T-cell (primary cell): ENCODE data around the gene AREL1. TPM values are rescaled to one million over a fixed set of nuclear protein-coding genes. Genes with fewer than 3 reads are reported as not detected.

ENCODE experiments used
- ATAC-seq, 4 experiments: fragments of 200-7000 bp in 3 of 4; fragments of 150-1000 bp in 1 of 4; cut with Tn5 transposase; replicated peaks in 1 of 4; 1 replicate in 3 of 4; 2 replicates in 1 of 4; pipeline ENCODE4 v1.10.0; 2021; ENCODE audit warnings: moderate library complexity in 3 of 4, mild to moderate bottlenecking in 2 of 4, moderate number of reproducible peaks in 1 of 4
- CTCF ChIA-PET, 2 donors: fragments of 300-600 bp; sonication (Branson Sonifier 250); formaldehyde crosslinking; loops; one replicate each; lab custom pipeline; 2022; ENCODE audit warnings: antibody characterized with exemption in 2 of 2; lab: Charles Lee
- POLR2A ChIA-PET, 2 donors: fragments of 300-600 bp; sonication (Branson Sonifier 250); formaldehyde crosslinking; loops; one replicate each; lab custom pipeline; 2022; ENCODE audit warnings: antibody characterized with exemption in 2 of 2; lab: Charles Lee
- DNase-seq, 35 experiments: peaks; one replicate each; pipeline versions ENCODE4 v3.0.0 to v3.0.0-alpha.2; 2013 to 2023
- H3K27ac ChIP-seq: one replicate; pipeline ENCODE4 v1.5.1; 2013; ENCODE audit warnings: low read length
- H3K27me3 ChIP-seq, 2 experiments: replicated peaks in 1 of 2; 1 replicate in 1 of 2; 2 replicates in 1 of 2; pipeline versions ENCODE4 v1.6.1 to v1.7.0; 2013; ENCODE audit warnings: low read length in 1 of 2, mixed read lengths in 1 of 2; ENCODE audit not compliant: control insufficient read depth in 2 of 2, insufficient read depth in 2 of 2; ENCODE audit errors: extremely low read depth in 1 of 2
- H3K36me3 ChIP-seq, 2 donors: 1 replicate in 1 of 2; 2 replicates in 1 of 2; pipeline versions ENCODE4 v1.6.1 to v1.7.0; 2013; ENCODE audit warnings: low read length in 1 of 2; ENCODE audit not compliant: control insufficient read depth in 2 of 2, insufficient read depth in 1 of 2; ENCODE audit errors: extremely low read depth in 1 of 2
- H3K4me1 ChIP-seq, 2 experiments: 1 replicate in 1 of 2; 2 replicates in 1 of 2; pipeline versions ENCODE4 v1.6.1 to v1.7.0; 2013; ENCODE audit warnings: low read length in 2 of 2, mixed read lengths in 1 of 2; ENCODE audit not compliant: insufficient read depth in 2 of 2, control insufficient read depth in 1 of 2; ENCODE audit errors: extremely low read depth in 1 of 2
- H3K4me3 ChIP-seq, 2 donors: 1 replicate in 1 of 2; 2 replicates in 1 of 2; pipeline versions ENCODE4 v1.5.1 to v1.7.0; 2013; ENCODE audit warnings: mild to moderate bottlenecking in 2 of 2, low read length in 1 of 2, moderate library complexity in 1 of 2; ENCODE audit not compliant: control insufficient read depth in 1 of 2; ENCODE audit errors: extremely low read depth in 1 of 2
- H3K9me3 ChIP-seq: 2 replicates; pipeline ENCODE4 v1.7.0; 2013
- H3K27ac Mint-ChIP-seq, 2 donors: one replicate each; pipeline ENCODE4 v1.8.0; 2020 to 2021; ENCODE audit warnings: mild to moderate bottlenecking in 2 of 2, mixed read lengths in 2 of 2
- H3K27me3 Mint-ChIP-seq, 2 donors: one replicate each; pipeline ENCODE4 v1.8.0; 2021 to 2022; ENCODE audit warnings: mixed read lengths in 2 of 2
- H3K36me3 Mint-ChIP-seq: one replicate; pipeline ENCODE4 v1.8.0; 2021; ENCODE audit warnings: mixed read lengths
- H3K4me1 Mint-ChIP-seq, 3 donors: one replicate each; pipeline ENCODE4 v1.8.0; 2020 to 2022; ENCODE audit warnings: mixed read lengths in 3 of 3, mild to moderate bottlenecking in 1 of 3
- H3K4me3 Mint-ChIP-seq, 3 donors: one replicate each; pipeline ENCODE4 v1.8.0; 2020 to 2022; ENCODE audit warnings: mild to moderate bottlenecking in 3 of 3, mixed read lengths in 3 of 3, moderate library complexity in 3 of 3
- H3K9me3 Mint-ChIP-seq, 3 donors: one replicate each; pipeline ENCODE4 v1.8.0; 2020 to 2022; ENCODE audit warnings: mixed read lengths in 3 of 3
- WGBS: methylation state at CpG from one replicate; pipeline ENCODE4 v1.1.5; 2013; ENCODE audit warnings: missing lambda C conversion rate; ENCODE audit not compliant: insufficient coverage; 5-methylcytosine and 5-hydroxymethylcytosine counted together
- total RNA-seq, 35 experiments: library from RNA in 6 of 35; stranded (reverse) in 6 of 35; fragments of 120-200 nt in 1 of 35; gene quantifications; one replicate each; pipeline versions ENCODE4 v1.2.1 to v1.2.4 and lab custom pipeline; 2013 to 2026

The AREL1 gene
- total RNA-seq, 5 donors from 2014 or later (not counting 1 experiment from before 2014, with no cell fraction given) = 38.7 to 46.2 (median 42.3) TPM

DNA sequence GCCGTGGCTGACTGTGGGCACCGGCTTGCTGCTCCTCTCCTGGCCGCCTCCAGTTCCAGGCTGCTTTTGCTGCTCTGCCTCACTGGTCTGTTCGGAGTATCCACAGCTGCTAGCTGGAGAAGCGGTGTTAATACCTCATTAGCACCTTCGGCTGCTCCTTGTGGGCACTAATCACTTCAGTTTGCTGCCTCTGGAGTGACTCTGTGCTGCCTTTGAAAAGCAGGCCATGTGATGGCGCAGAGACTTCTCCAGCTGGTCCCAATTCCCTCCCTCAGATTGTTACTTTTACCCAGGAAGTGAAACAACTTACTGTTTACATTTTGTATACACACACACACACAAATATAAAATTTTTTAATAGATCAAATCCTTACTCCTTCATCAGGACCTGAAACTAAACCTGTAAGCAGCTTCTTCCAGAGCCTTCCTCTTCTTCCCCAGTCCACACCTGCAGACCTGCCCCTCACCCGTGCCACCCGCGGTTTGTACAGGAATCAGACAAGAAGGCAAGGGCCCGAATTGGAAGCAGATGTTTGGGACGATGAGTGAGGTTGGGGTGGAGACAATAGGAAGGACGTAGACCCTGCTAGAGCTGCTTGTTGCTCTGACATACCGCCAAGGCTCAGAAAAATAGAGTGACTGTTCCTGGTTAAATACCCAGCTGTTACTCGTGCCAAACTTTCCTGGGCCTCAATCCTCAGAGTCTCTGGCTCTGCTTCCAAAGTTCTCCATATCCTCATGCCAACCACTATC lies 59.3 kb downstream of the AREL1 start:
- Mint-ChIP-seq H3K36me3 (peaks cover 15% of the 10 kb centered on the region), H3K27me3 (no peaks in the 10 kb centered on the region), H3K4me1 (peaks cover 8 to 12% (median 11%) of the 10 kb centered on the region in 3 donors), H3K9me3 (no peaks in the 10 kb centered on the region), H3K4me3 (no peak overlapping the region), H3K27ac (peak overlapping the region in 1 of 2 donors; percentile 71)
- Histone ChIP-seq H3K4me3 (no peak overlapping the region), H3K4me1 (peaks cover 0 to 10% of the 10 kb centered on the region in 2 experiments), H3K27ac (no peak overlapping the region), H3K27me3 (no peaks in the 10 kb centered on the region), H3K9me3 (no peaks in the 10 kb centered on the region), H3K36me3 (peaks cover 0 to 2% of the 10 kb centered on the region in 2 donors)
- ATAC-seq = no peak
- no peak for DNase-seq
- WGBS = 96% methylated on average over 10 of the region's 15 CpGs
- POLR2A ChIA-PET = interaction anchor here in 1 of 2 donors (0.6 kb wide), 1 partner anchor 12 kb away, joined by 3 read pairs; no protein-coding TSS in a partner anchor
- CTCF ChIA-PET = interaction anchor here in 1 of 2 donors (1.2 kb wide), 1 partner anchor 35 kb away, joined by 3 read pairs; no protein-coding TSS in a partner anchor

DNA sequence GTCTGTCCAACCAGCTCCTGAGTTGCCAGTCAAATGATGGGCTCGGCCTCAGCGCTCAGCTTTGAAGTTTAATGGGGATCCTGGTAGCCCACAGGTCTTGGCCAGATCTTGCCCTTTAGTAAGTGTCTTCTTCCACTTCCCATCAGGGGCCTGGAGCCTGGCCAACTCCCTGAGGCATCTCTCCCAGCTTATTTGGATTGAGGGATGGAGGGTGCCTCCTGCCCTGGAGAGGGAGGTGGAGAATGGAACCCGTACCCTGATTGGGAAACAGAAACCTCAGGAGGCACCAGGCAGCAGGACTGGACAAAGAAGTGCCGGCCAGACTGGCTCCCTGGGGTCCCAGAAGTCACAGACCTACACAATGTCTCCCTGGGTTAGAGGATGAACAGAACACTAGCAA lies 60.3 kb downstream of the AREL1 start:
- CTCF ChIA-PET = interaction anchor here in 1 of 2 donors (1.2 kb wide), 1 partner anchor 34 kb away, joined by 3 read pairs; no protein-coding TSS in a partner anchor
- Mint-ChIP-seq H3K36me3 (peaks cover 11% of the 10 kb centered on the region), H3K27ac (peak overlapping the region in 1 of 2 donors; percentile 36), H3K4me3 (no peak overlapping the region), H3K27me3 (no peaks in the 10 kb centered on the region), H3K9me3 (no peaks in the 10 kb centered on the region), H3K4me1 (peaks cover 8 to 12% (median 11%) of the 10 kb centered on the region in 3 donors)
- 87% methylated on average over 3 of the region's 4 CpGs for WGBS
- DNase-seq = no peak
- POLR2A ChIA-PET = no interaction called here
- no peaks in the 10 kb centered on the region for H3K9me3 ChIP-seq
- H3K36me3 ChIP-seq = peaks cover 0 to 2% of the 10 kb centered on the region in 2 donors
- no peak overlapping the region for H3K27ac ChIP-seq
- ATAC-seq = no peak
- H3K4me1 ChIP-seq = peaks cover 0 to 10% of the 10 kb centered on the region in 2 experiments
- no peaks in the 10 kb centered on the region for H3K27me3 ChIP-seq
- no peak overlapping the region for H3K4me3 ChIP-seq

DNA sequence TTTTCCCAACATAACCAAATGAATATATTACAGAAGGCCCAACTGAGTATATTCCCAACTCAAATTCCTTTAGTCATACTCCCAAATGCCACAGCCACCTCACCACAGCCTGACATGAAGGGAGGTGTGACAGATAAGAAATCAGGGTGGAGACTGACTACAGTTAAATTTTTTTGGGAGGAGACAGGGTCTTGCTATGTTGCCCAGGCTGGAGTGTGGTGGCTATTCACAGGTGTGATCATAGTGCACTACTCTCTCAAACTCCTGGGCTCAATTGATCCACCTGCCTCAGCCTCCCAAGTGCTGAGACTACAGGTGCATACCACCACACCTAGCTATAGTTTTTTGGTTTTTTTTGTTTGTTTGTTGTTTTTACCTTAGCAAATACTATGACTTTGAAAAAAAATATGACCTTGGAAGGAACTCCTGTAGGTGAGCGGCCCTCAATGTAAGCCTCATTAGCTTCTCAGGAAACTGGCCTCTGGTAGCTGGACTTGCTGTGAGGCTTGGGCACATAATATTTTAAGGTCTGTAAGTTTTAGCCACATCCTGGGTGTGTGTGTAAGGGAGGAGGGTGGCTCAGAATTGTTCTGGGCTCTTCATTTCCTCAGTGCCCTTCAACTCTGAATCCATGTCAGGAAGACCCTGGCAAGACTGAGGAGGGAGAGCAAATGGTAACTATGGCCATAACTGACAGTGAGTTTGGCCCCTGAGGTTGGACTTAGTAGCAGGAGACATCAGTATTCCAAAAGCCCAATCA lies 61.8 kb downstream of the AREL1 start:
- no peak overlapping the region for H3K27ac ChIP-seq
- H3K27me3 ChIP-seq = no peaks in the 10 kb centered on the region
- peaks cover 0 to 2% of the 10 kb centered on the region in 2 donors for H3K36me3 ChIP-seq
- H3K36me3 Mint-ChIP-seq = peaks cover 5% of the 10 kb centered on the region
- no peaks in the 10 kb centered on the region for H3K9me3 ChIP-seq
- ChIA-PET POLR2A (no interaction called here), CTCF (no interaction called here)
- H3K4me1 Mint-ChIP-seq = peaks cover 8 to 12% (median 11%) of the 10 kb centered on the region in 3 donors
- H3K4me3 Mint-ChIP-seq = no peak overlapping the region
- ATAC-seq (no peak), DNase-seq (no peak)
- no peaks in the 10 kb centered on the region for H3K27me3 Mint-ChIP-seq
- WGBS = 80% methylated on average over 1 of the region's 1 CpG
- H3K9me3 Mint-ChIP-seq = no peaks in the 10 kb centered on the region
- no peak overlapping the region for H3K4me3 ChIP-seq
- H3K27ac Mint-ChIP-seq = peak overlapping the region; percentile 52
- H3K4me1 ChIP-seq = peaks cover 0 to 10% of the 10 kb centered on the region in 2 experiments

DNA sequence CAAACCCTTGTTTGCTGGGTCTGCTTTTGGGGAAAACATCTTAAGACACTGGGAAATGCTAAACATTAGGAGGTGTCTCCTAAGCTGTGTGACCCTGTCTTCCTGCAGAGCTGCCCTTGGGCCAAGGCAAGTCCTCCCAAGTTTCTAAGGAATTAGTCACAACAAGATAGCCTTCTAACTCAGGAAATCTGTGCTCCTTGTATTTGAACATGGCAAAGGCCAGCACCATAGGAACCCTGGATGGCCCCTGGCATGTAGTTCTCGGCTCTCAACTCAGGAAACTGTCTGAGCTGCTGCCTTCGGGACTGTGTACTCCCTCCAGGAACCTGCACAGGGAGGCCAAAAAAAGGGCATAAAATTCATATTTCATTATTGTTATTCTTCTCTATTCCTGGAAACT lies 63.2 kb downstream of the AREL1 start:
- Histone ChIP-seq H3K27me3 (no peaks in the 10 kb centered on the region), H3K27ac (no peak overlapping the region), H3K9me3 (no peaks in the 10 kb centered on the region), H3K36me3 (no peaks in the 10 kb centered on the region), H3K4me3 (no peak overlapping the region), H3K4me1 (peaks cover 0 to 10% of the 10 kb centered on the region in 2 experiments)
- 71% methylated on average over 1 of the region's 2 CpGs for WGBS
- H3K4me1 Mint-ChIP-seq = peaks cover 8 to 12% (median 11%) of the 10 kb centered on the region in 3 donors
- no peaks in the 10 kb centered on the region for H3K9me3 Mint-ChIP-seq
- DNase-seq (no peak), ATAC-seq (no peak)
- ChIA-PET POLR2A (no interaction called here), CTCF (interaction anchor here in 1 of 2 donors (0.9 kb wide), 1 partner anchor 40 kb away, joined by 3 read pairs; no protein-coding TSS in a partner anchor)
- H3K4me3 Mint-ChIP-seq = no peak overlapping the region
- no peak overlapping the region for H3K27ac Mint-ChIP-seq
- no peaks in the 10 kb centered on the region for H3K36me3 Mint-ChIP-seq
- H3K27me3 Mint-ChIP-seq = no peaks in the 10 kb centered on the region

DNA sequence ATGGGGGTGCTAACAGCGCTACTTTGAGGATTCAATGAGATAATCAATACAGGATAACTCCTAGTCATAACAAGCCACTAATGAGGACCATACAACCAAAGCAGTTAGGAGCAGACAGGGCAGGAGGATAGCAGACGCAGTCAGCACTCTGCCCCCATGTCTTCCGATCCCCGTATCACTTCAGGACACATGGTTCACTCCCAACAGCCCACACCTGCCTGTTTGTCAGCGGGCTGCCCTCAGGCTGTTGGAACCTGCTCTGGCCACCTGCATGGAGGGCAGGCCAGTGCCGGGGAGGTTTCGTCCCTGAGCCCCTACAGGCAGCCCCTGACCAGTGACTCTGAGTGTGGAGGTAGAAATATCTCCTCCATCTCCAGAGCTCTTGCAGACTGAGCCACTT lies 63.7 kb downstream of the AREL1 start:
- no peak overlapping the region for H3K27ac Mint-ChIP-seq
- Histone ChIP-seq H3K27me3 (peaks cover 0 to 2% of the 10 kb centered on the region in 2 experiments), H3K36me3 (no peaks in the 10 kb centered on the region), H3K27ac (no peak overlapping the region), H3K9me3 (no peaks in the 10 kb centered on the region), H3K4me3 (no peak overlapping the region), H3K4me1 (peaks cover 0 to 10% of the 10 kb centered on the region in 2 experiments)
- no peaks in the 10 kb centered on the region for H3K27me3 Mint-ChIP-seq
- H3K4me1 Mint-ChIP-seq = peaks cover 8 to 12% (median 11%) of the 10 kb centered on the region in 3 donors
- no peak for DNase-seq
- H3K9me3 Mint-ChIP-seq = no peaks in the 10 kb centered on the region
- no peaks in the 10 kb centered on the region for H3K36me3 Mint-ChIP-seq
- ChIA-PET POLR2A (no interaction called here), CTCF (interaction anchor here in 1 of 2 donors (0.6 kb wide), 1 partner anchor 166 kb away, joined by 5 read pairs; no protein-coding TSS in a partner anchor)
- ATAC-seq = no peak
- H3K4me3 Mint-ChIP-seq = no peak overlapping the region
- 93% methylated on average over 4 of the region's 7 CpGs for WGBS

DNA sequence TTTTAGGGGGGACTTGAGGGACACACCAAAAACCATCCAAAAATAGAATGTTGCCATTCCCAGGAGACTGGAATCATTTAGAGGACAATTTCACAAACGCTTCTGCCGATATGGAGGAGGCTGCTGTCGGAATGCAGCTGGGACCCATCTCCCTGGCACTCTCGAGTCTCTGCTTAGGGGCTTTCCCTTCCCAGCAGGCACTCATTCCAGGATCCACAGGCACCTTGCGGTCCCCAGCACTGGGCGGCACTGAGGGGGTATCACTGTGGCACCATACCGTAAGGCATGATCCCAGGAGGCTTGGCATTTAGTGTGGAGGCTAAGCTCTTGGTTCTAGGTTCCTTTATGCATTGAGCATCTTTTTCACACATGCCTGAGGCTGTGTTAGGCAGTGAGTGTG lies 64.3 kb downstream of the AREL1 start:
- 88% methylated on average over 6 of the region's 7 CpGs for WGBS
- Mint-ChIP-seq H3K4me1 (peaks cover 8 to 12% (median 11%) of the 10 kb centered on the region in 3 donors), H3K9me3 (no peaks in the 10 kb centered on the region), H3K36me3 (no peaks in the 10 kb centered on the region), H3K27ac (no peak overlapping the region), H3K27me3 (no peaks in the 10 kb centered on the region), H3K4me3 (no peak overlapping the region)
- POLR2A ChIA-PET = no interaction called here
- H3K27me3 ChIP-seq = peaks cover 0 to 4% of the 10 kb centered on the region in 2 experiments
- no peak overlapping the region for H3K4me3 ChIP-seq
- no peak for DNase-seq
- no peaks in the 10 kb centered on the region for H3K9me3 ChIP-seq
- CTCF ChIA-PET = interaction anchor here in 1 of 2 donors (0.6 kb wide), 1 partner anchor 167 kb away, joined by 5 read pairs; no protein-coding TSS in a partner anchor
- peaks cover 0 to 10% of the 10 kb centered on the region in 2 experiments for H3K4me1 ChIP-seq
- no peaks in the 10 kb centered on the region for H3K36me3 ChIP-seq
- no peak overlapping the region for H3K27ac ChIP-seq
- no peak for ATAC-seq
